T follicular helper cell (primary cell): ENCODE data around the gene GBF1.

Experiments used
- DNase-seq: peaks from one replicate; pipeline ENCODE4 v3.0.0-alpha.2; 2020; ENCODE audit warnings: low read depth

The GBF1 gene

GRCh38 chr10:102409604-102410428 is 164.5 kb downstream of the GBF1 start:
- DNase-seq: no peak

GRCh38 chr10:102410429-102411073 is 165.2 kb downstream of the GBF1 start:
- DNase-seq: no peak

- DNase-seq: no peak
Measured at GRCh38 chr10:102411341-102412255, 166.3 kb downstream of the GBF1 start.

GRCh38 chr10:102412293-102412692 is 167.0 kb downstream of the GBF1 start:
- DNase-seq: no peak

GRCh38 chr10:102413053-102413705 is 167.8 kb downstream of the GBF1 start:
- DNase-seq: no peak

- DNase-seq: no peak
Measured at GRCh38 chr10:102413806-102414561, 168.7 kb downstream of the GBF1 start.

GRCh38 chr10:102414749-102415148 is 169.4 kb downstream of the GBF1 start:
- DNase-seq: no peak

- DNase-seq: no peak
Measured at GRCh38 chr10:102416283-102416682, 171.0 kb downstream of the GBF1 start.

- DNase-seq: no peak
Measured at GRCh38 chr10:102416695-102417094, 171.4 kb downstream of the GBF1 start.

- no peak for DNase-seq
Measured at GRCh38 chr10:102418622-102419268, 173.4 kb downstream of the GBF1 start, which contains the start of gene PSD. Gene PSD, minus strand, starts transcription at chr10:102418785. Its CDS starts 1,747 bp downstream, at chr10:102417038.

GRCh38 chr10:102419269-102420180 is 174.2 kb downstream of the GBF1 start:
- peak; percentile 48 for DNase-seq

GRCh38 chr10:102420181-102420713 is 174.9 kb downstream of the GBF1 start:
- DNase-seq: no peak

GRCh38 chr10:102420714-102421506 is 175.6 kb downstream of the GBF1 start, which contains the start of gene FBXL15:
Gene FBXL15, plus strand, starts transcription at chr10:102420836. Its CDS starts 294 bp downstream, at chr10:102421130.
- DNase-seq: peak; percentile 82

GRCh38 chr10:102421507-102421756 is 176.1 kb downstream of the GBF1 start:
- no peak for DNase-seq

GRCh38 chr10:102421757-102422512 is 176.6 kb downstream of the GBF1 start:
- no peak for DNase-seq

- no peak for DNase-seq
Measured at GRCh38 chr10:102422545-102423129, 177.3 kb downstream of the GBF1 start.

GRCh38 chr10:102423372-102423968 is 178.1 kb downstream of the GBF1 start:
- DNase-seq: no peak
